ENCODE data around the gene PKIB.

DNA sequence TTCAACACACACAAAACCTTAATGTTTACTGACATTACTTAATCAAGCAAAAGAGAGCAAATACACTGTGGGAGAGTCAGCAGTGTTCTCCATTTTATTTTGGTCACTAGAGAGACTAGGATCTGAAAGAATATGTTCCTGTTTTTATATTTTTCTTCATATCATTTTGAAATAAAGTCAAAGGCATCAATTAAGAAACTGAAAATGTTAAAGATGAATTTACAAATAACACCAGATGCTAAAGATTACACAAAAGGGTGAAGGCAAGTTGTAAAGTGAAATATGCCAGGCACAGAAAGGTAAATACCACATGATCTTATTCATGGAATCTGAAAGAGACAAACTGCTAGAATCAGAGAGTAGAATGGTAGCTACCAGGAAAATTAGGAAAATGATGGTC is 109.0 kb downstream of the PKIB start:
- TF ChIP-seq, protein P1, sequence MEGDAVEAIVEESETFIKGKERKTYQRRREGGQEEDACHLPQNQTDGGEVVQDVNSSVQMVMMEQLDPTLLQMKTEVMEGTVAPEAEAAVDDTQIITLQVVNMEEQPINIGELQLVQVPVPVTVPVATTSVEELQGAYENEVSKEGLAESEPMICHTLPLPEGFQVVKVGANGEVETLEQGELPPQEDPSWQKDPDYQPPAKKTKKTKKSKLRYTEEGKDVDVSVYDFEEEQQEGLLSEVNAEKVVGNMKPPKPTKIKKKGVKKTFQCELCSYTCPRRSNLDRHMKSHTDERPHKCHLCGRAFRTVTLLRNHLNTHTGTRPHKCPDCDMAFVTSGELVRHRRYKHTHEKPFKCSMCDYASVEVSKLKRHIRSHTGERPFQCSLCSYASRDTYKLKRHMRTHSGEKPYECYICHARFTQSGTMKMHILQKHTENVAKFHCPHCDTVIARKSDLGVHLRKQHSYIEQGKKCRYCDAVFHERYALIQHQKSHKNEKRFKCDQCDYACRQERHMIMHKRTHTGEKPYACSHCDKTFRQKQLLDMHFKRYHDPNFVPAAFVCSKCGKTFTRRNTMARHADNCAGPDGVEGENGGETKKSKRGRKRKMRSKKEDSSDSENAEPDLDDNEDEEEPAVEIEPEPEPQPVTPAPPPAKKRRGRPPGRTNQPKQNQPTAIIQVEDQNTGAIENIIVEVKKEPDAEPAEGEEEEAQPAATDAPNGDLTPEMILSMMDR (IDR thresholded peaks at IDR 0.05; ENCODE audit: extremely low read depth in 1 of 2, insufficient read depth in 1 of 2, low read depth in 1 of 2, low read length in 2 of 2) = no peak
- TF ChIP-seq POLR2AphosphoS5 (IDR thresholded peaks at IDR 0.05; ENCODE audit: insufficient read depth, low read depth, low read length) (no peak), GATA2 (IDR thresholded peaks at IDR 0.05; ENCODE audit: insufficient read depth, insufficient read length, low read depth, low read length) (no peak), POLR2A (IDR thresholded peaks at IDR 0.05; ENCODE audit: low read depth, low read length) (no peak), MAX (IDR thresholded peaks at IDR 0.05; ENCODE audit: insufficient read depth, insufficient read length) (no peak), MYC (IDR thresholded peaks at IDR 0.05; ENCODE audit: low read depth, low read length) (no peak)

Data from endothelial cell of umbilical vein (primary cell).